ENCODE results near the gene IQCH.

Gene IQCH

GRCh38 chr15:67290319-67290718, 35.7 kb downstream of the IQCH start:
- H3K4me3 ChIP-seq (ENCODE audit: low read length in 2 of 2): no peak overlapping the region
- no peak overlapping the region for H3K9ac ChIP-seq (ENCODE audit: low read depth in 1 of 2, low read length in 2 of 2)
- no peak overlapping the region for H3K27ac ChIP-seq (ENCODE audit: low read depth in 2 of 2, low read length in 2 of 2)
- H3K36me3 ChIP-seq (ENCODE audit: control insufficient read depth in 2 of 2, insufficient read depth in 2 of 2, low read length in 2 of 2): no peaks in the 10 kb centered on the region
- no peaks in the 10 kb centered on the region for H3K27me3 ChIP-seq (ENCODE audit: control insufficient read depth in 2 of 2, insufficient read depth in 2 of 2, low read length in 2 of 2)
- no peaks in the 10 kb centered on the region for H3K4me1 ChIP-seq (ENCODE audit: control insufficient read depth in 2 of 2, insufficient read depth in 2 of 2, low read length in 2 of 2)
- H3K9me3 ChIP-seq (ENCODE audit: control insufficient read depth in 2 of 2, low read length in 2 of 2): peaks cover 3 to 4% of the 10 kb centered on the region in 2 donors

GRCh38 chr15:67296188-67296587, 41.6 kb downstream of the IQCH start:
- Histone ChIP-seq H3K36me3 (ENCODE audit: control insufficient read depth in 2 of 2, insufficient read depth in 2 of 2, low read length in 2 of 2) (no peaks in the 10 kb centered on the region), H3K4me3 (ENCODE audit: low read length in 2 of 2) (no peak overlapping the region), H3K27me3 (ENCODE audit: control insufficient read depth in 2 of 2, insufficient read depth in 2 of 2, low read length in 2 of 2) (no peaks in the 10 kb centered on the region), H3K9me3 (ENCODE audit: control insufficient read depth in 2 of 2, low read length in 2 of 2) (no peaks in the 10 kb centered on the region), H3K27ac (ENCODE audit: low read depth in 2 of 2, low read length in 2 of 2) (no peak overlapping the region), H3K4me1 (ENCODE audit: control insufficient read depth in 2 of 2, insufficient read depth in 2 of 2, low read length in 2 of 2) (no peaks in the 10 kb centered on the region), H3K9ac (ENCODE audit: low read depth in 1 of 2, low read length in 2 of 2) (no peak overlapping the region)

DNA sequence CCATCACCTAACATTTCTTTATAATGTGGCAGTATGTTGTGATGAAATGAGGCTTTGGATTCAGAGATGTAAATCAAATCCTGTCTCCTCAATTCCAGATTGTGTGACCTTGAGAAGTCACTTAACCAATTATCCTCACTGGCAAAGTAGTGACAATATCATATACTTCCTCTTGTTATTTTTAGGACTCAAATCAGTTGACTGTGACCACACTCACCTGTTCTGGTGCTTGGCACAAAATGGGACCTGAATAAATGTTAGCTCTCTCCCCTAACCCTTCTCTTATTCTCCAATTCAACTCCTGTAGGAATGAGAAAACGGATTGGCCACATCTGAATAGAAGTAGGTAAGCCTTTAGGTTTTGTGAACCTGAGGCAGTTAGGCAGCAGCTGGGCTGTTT, 42.1 kb downstream of the IQCH start:
- no peaks in the 10 kb centered on the region for H3K9me3 ChIP-seq (ENCODE audit: control insufficient read depth in 2 of 2, low read length in 2 of 2)
- no peaks in the 10 kb centered on the region for H3K36me3 ChIP-seq (ENCODE audit: control insufficient read depth in 2 of 2, insufficient read depth in 2 of 2, low read length in 2 of 2)

GRCh38 chr15:67300266-67301025, 45.9 kb downstream of the IQCH start:
- Histone ChIP-seq H3K4me3 (ENCODE audit: low read length in 2 of 2) (no peak overlapping the region), H3K9ac (ENCODE audit: low read depth in 1 of 2, low read length in 2 of 2) (no peak overlapping the region), H3K36me3 (ENCODE audit: control insufficient read depth in 2 of 2, insufficient read depth in 2 of 2, low read length in 2 of 2) (no peaks in the 10 kb centered on the region)

More for the DNA sequence above, 42.1 kb downstream of the IQCH start:
- H3K4me1 ChIP-seq (ENCODE audit: control insufficient read depth in 2 of 2, insufficient read depth in 2 of 2, low read length in 2 of 2): no peaks in the 10 kb centered on the region
- no peak overlapping the region for H3K9ac ChIP-seq (ENCODE audit: low read depth in 1 of 2, low read length in 2 of 2)
- no peak overlapping the region for H3K4me3 ChIP-seq (ENCODE audit: low read length in 2 of 2)
- H3K27ac ChIP-seq (ENCODE audit: low read depth in 2 of 2, low read length in 2 of 2): no peak overlapping the region
- H3K27me3 ChIP-seq (ENCODE audit: control insufficient read depth in 2 of 2, insufficient read depth in 2 of 2, low read length in 2 of 2): no peaks in the 10 kb centered on the region

GRCh38 chr15:67303490-67304363, 49.1 kb downstream of the IQCH start:
- H3K36me3 ChIP-seq (ENCODE audit: control insufficient read depth in 2 of 2, insufficient read depth in 2 of 2, low read length in 2 of 2): no peaks in the 10 kb centered on the region
- H3K9me3 ChIP-seq (ENCODE audit: control insufficient read depth in 2 of 2, low read length in 2 of 2): no peaks in the 10 kb centered on the region
- no peaks in the 10 kb centered on the region for H3K4me1 ChIP-seq (ENCODE audit: control insufficient read depth in 2 of 2, insufficient read depth in 2 of 2, low read length in 2 of 2)
- no peaks in the 10 kb centered on the region for H3K27me3 ChIP-seq (ENCODE audit: control insufficient read depth in 2 of 2, insufficient read depth in 2 of 2, low read length in 2 of 2)
- no peak overlapping the region for H3K9ac ChIP-seq (ENCODE audit: low read depth in 1 of 2, low read length in 2 of 2)
- no peak overlapping the region for H3K27ac ChIP-seq (ENCODE audit: low read depth in 2 of 2, low read length in 2 of 2)
- H3K4me3 ChIP-seq (ENCODE audit: low read length in 2 of 2): no peak overlapping the region

More at GRCh38 chr15:67300266-67301025, 45.9 kb downstream of the IQCH start:
- no peak overlapping the region for H3K27ac ChIP-seq (ENCODE audit: low read depth in 2 of 2, low read length in 2 of 2)
- H3K9me3 ChIP-seq (ENCODE audit: control insufficient read depth in 2 of 2, low read length in 2 of 2): no peaks in the 10 kb centered on the region
- H3K4me1 ChIP-seq (ENCODE audit: control insufficient read depth in 2 of 2, insufficient read depth in 2 of 2, low read length in 2 of 2): no peaks in the 10 kb centered on the region
- no peaks in the 10 kb centered on the region for H3K27me3 ChIP-seq (ENCODE audit: control insufficient read depth in 2 of 2, insufficient read depth in 2 of 2, low read length in 2 of 2)

DNA sequence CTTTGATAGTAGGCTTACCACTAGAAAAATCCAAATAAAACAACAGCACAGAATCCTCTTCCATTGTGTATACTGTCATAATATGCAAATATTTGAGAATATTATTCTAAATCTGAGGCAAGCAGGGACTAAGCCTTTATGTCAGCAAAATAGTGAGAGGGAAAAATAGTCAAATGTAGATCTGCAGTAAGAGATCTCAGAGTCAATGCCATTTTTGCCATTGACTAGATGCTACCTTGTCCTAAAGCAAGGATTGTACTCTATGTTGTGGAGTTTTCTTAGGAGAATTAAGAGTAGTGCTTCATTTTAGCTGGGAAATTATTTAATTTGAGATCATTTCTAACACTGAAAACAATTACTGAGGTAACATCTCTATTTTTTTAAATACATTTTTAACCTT, 50.2 kb downstream of the IQCH start:
- no peaks in the 10 kb centered on the region for H3K9me3 ChIP-seq (ENCODE audit: control insufficient read depth in 2 of 2, low read length in 2 of 2)
- no peak overlapping the region for H3K4me3 ChIP-seq (ENCODE audit: low read length in 2 of 2)
- no peak overlapping the region for H3K27ac ChIP-seq (ENCODE audit: low read depth in 2 of 2, low read length in 2 of 2)
- no peaks in the 10 kb centered on the region for H3K4me1 ChIP-seq (ENCODE audit: control insufficient read depth in 2 of 2, insufficient read depth in 2 of 2, low read length in 2 of 2)
- no peaks in the 10 kb centered on the region for H3K27me3 ChIP-seq (ENCODE audit: control insufficient read depth in 2 of 2, insufficient read depth in 2 of 2, low read length in 2 of 2)
- H3K36me3 ChIP-seq (ENCODE audit: control insufficient read depth in 2 of 2, insufficient read depth in 2 of 2, low read length in 2 of 2): no peaks in the 10 kb centered on the region
- no peak overlapping the region for H3K9ac ChIP-seq (ENCODE audit: low read depth in 1 of 2, low read length in 2 of 2)

GRCh38 chr15:67305506-67305905, 50.9 kb downstream of the IQCH start:
- H3K36me3 ChIP-seq (ENCODE audit: control insufficient read depth in 2 of 2, insufficient read depth in 2 of 2, low read length in 2 of 2): no peaks in the 10 kb centered on the region
- H3K27ac ChIP-seq (ENCODE audit: low read depth in 2 of 2, low read length in 2 of 2): no peak overlapping the region
- no peaks in the 10 kb centered on the region for H3K27me3 ChIP-seq (ENCODE audit: control insufficient read depth in 2 of 2, insufficient read depth in 2 of 2, low read length in 2 of 2)
- no peak overlapping the region for H3K9ac ChIP-seq (ENCODE audit: low read depth in 1 of 2, low read length in 2 of 2)
- no peaks in the 10 kb centered on the region for H3K4me1 ChIP-seq (ENCODE audit: control insufficient read depth in 2 of 2, insufficient read depth in 2 of 2, low read length in 2 of 2)
- H3K4me3 ChIP-seq (ENCODE audit: low read length in 2 of 2): no peak overlapping the region
- H3K9me3 ChIP-seq (ENCODE audit: control insufficient read depth in 2 of 2, low read length in 2 of 2): no peaks in the 10 kb centered on the region

DNA sequence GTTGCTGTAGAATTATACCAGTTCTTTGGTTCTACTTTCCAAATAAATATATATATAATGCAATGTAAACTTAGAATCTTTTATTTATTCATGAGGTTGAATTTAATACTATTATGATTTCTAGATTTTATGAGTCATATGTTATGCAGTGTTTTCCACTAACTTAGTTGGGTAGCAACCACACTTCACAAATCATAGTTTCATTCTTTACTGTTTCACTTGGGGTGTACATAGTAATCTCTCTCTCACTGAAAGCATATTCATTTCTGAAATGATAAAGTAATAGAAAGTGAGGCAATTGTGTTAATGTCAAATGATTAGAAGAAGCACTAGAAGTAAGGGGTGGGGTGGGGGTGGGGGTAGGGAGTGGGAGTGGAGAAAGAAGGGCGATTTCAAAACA, 52.6 kb downstream of the IQCH start:
- no peaks in the 10 kb centered on the region for H3K36me3 ChIP-seq (ENCODE audit: control insufficient read depth in 2 of 2, insufficient read depth in 2 of 2, low read length in 2 of 2)
- H3K9ac ChIP-seq (ENCODE audit: low read depth in 1 of 2, low read length in 2 of 2): no peak overlapping the region
- no peaks in the 10 kb centered on the region for H3K4me1 ChIP-seq (ENCODE audit: control insufficient read depth in 2 of 2, insufficient read depth in 2 of 2, low read length in 2 of 2)
- no peaks in the 10 kb centered on the region for H3K9me3 ChIP-seq (ENCODE audit: control insufficient read depth in 2 of 2, low read length in 2 of 2)
- no peaks in the 10 kb centered on the region for H3K27me3 ChIP-seq (ENCODE audit: control insufficient read depth in 2 of 2, insufficient read depth in 2 of 2, low read length in 2 of 2)
- no peak overlapping the region for H3K27ac ChIP-seq (ENCODE audit: low read depth in 2 of 2, low read length in 2 of 2)
- H3K4me3 ChIP-seq (ENCODE audit: low read length in 2 of 2): no peak overlapping the region

DNA sequence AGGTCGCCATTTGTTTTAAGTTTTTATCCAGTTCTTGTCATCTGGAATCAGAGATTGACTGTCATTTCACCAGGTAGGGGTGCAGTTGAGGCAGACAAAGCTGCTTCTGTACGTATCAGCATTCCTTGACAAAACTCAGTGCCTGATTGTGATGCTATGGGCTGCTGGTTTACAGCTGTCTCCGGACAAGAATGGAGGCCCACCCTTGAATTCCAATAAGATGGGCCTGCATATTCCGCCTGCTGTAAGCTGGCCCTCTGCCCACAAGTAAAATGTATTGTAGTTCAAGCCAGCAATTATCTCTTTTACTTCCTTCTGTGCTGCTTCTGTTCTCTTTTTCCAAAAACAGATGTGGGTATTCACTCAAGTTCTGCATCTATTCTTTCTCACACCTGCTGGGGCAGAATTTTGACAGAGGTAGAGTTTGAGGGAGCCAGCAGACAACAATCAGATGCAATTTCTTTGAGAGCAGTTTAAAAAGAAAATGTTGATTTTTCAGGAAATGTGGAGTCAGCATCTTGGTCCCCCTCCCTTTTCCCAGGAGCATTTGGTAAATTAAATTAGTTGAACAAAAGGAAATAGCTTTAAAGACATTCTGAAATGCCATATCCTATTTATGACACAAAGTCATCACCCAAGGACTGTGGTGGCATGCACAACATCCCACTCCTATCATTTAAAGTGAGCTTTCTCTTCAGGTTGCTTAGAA, 53.5 kb downstream of the IQCH start:
- H3K36me3 ChIP-seq (ENCODE audit: control insufficient read depth in 2 of 2, insufficient read depth in 2 of 2, low read length in 2 of 2): no peaks in the 10 kb centered on the region
- H3K9me3 ChIP-seq (ENCODE audit: control insufficient read depth in 2 of 2, low read length in 2 of 2): no peaks in the 10 kb centered on the region
- no peaks in the 10 kb centered on the region for H3K4me1 ChIP-seq (ENCODE audit: control insufficient read depth in 2 of 2, insufficient read depth in 2 of 2, low read length in 2 of 2)
- no peaks in the 10 kb centered on the region for H3K27me3 ChIP-seq (ENCODE audit: control insufficient read depth in 2 of 2, insufficient read depth in 2 of 2, low read length in 2 of 2)
- no peak overlapping the region for H3K4me3 ChIP-seq (ENCODE audit: low read length in 2 of 2)
- H3K9ac ChIP-seq (ENCODE audit: low read depth in 1 of 2, low read length in 2 of 2): no peak overlapping the region
- no peak overlapping the region for H3K27ac ChIP-seq (ENCODE audit: low read depth in 2 of 2, low read length in 2 of 2)

- H3K4me1 ChIP-seq (ENCODE audit: control insufficient read depth in 2 of 2, insufficient read depth in 2 of 2, low read length in 2 of 2): no peaks in the 10 kb centered on the region
- no peak overlapping the region for H3K4me3 ChIP-seq (ENCODE audit: low read length in 2 of 2)
- no peaks in the 10 kb centered on the region for H3K27me3 ChIP-seq (ENCODE audit: control insufficient read depth in 2 of 2, insufficient read depth in 2 of 2, low read length in 2 of 2)
- no peaks in the 10 kb centered on the region for H3K9me3 ChIP-seq (ENCODE audit: control insufficient read depth in 2 of 2, low read length in 2 of 2)
- no peak overlapping the region for H3K27ac ChIP-seq (ENCODE audit: low read depth in 2 of 2, low read length in 2 of 2)
- no peaks in the 10 kb centered on the region for H3K36me3 ChIP-seq (ENCODE audit: control insufficient read depth in 2 of 2, insufficient read depth in 2 of 2, low read length in 2 of 2)
- H3K9ac ChIP-seq (ENCODE audit: low read depth in 1 of 2, low read length in 2 of 2): no peak overlapping the region
Measured at GRCh38 chr15:67311731-67312130, 57.1 kb downstream of the IQCH start.
